Memory B cell (primary cell): Measurements from ENCODE around the gene GRM4.
A peak's percentile ranks its signal among the peaks of the same experiment; 100 is the strongest.

ENCODE experiments used
- ATAC-seq: fragments of 150-1000 bp; cut with Tn5 transposase; 2 replicates; pipeline ENCODE4 v1.10.0; 2021; ENCODE audit warnings: low read depth, mild to moderate bottlenecking, moderate library complexity
- DNase-seq, 2 donors: peaks; one replicate each; pipeline ENCODE4 v3.0.0; 2022; ENCODE audit warnings: low spot score in 2 of 2
- H3K27ac Mint-ChIP-seq: one replicate; pipeline ENCODE4 v1.8.0; 2022; ENCODE audit warnings: mild to moderate bottlenecking, moderate library complexity, mixed read lengths
- H3K27me3 Mint-ChIP-seq: one replicate; pipeline ENCODE4 v1.8.0; 2022; ENCODE audit warnings: mixed read lengths
- H3K36me3 Mint-ChIP-seq: one replicate; pipeline ENCODE4 v1.8.0; 2022; ENCODE audit warnings: mild to moderate bottlenecking, mixed read lengths
- H3K4me1 Mint-ChIP-seq: one replicate; pipeline ENCODE4 v1.8.0; 2022; ENCODE audit warnings: mixed read lengths
- H3K4me3 Mint-ChIP-seq: one replicate; pipeline ENCODE4 v1.8.0; 2022; ENCODE audit warnings: mild to moderate bottlenecking, moderate library complexity, mixed read lengths
- H3K9me3 Mint-ChIP-seq: one replicate; pipeline ENCODE4 v1.8.0; 2022; ENCODE audit warnings: mixed read lengths

GRM4 gene

DNA sequence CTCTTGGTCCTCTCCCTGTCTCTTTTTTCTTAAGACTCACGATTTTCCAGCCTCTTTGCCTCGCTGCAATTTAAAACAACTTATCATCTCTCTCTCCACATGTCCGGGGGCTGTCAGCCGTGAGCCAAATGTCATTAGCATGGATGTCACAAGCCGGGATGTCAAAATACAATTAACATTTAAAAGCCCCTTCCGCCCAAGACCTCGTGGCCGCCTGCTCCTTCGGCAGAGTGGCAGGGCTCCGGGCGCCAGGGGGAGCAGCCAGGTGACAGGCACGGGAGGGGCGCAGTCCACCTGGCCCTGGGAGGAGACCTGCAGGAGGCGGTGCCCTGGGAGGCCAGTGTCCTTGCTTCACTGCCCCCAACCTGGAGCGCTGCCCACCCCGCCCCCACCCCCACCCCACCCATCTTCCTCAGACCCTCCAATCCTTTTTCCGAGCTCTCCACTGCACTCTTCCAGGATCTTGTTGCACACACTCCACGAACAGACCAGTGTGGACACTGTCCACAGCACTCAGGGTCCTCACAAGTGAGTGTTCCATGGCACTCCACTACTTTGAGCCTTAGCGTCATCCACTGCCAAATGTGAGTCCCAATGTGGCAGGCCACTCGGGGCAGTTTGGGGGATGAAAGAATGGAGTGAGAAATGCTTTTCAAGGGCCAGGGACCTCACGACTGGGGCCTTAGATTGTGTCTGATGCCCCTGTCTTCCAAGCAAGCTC is 5.6 kb upstream of the GRM4 start:
- DNase-seq (no peak), ATAC-seq (no peak)
- Mint-ChIP-seq H3K36me3 (no peaks in the 10 kb centered on the region), H3K4me1 (peaks cover 10% of the 10 kb centered on the region), H3K4me3 (no peak overlapping the region), H3K27ac (no peak overlapping the region), H3K9me3 (no peaks in the 10 kb centered on the region), H3K27me3 (peaks cover 27% of the 10 kb centered on the region)

DNA sequence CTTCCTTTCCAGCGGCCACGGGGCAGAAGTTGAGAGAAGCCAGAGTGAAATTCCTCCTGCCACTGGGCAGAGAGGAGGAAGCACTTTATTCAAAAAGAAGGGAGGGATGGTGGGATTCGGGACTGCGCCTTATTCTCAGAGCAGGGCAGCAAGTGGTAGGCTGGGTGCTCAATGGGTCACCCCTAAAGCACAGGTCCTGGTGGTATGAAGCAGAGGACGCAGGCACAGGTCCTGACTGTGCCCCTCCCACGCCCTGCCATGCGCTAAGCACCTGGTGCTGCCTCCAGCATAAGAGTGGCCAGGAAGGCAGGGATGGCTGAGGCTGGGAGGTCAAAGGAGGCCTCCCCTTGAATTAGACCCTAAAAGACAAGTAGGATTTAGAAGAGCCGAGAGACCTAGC is 4.9 kb upstream of the GRM4 start:
- no peaks in the 10 kb centered on the region for H3K9me3 Mint-ChIP-seq
- peaks cover 28% of the 10 kb centered on the region for H3K27me3 Mint-ChIP-seq
- no peaks in the 10 kb centered on the region for H3K36me3 Mint-ChIP-seq
- no peak overlapping the region for H3K4me3 Mint-ChIP-seq
- no peak for DNase-seq
- H3K4me1 Mint-ChIP-seq, result peaks cover 16% of the 10 kb centered on the region
- no peak overlapping the region for H3K27ac Mint-ChIP-seq
- ATAC-seq, result no peak

DNA sequence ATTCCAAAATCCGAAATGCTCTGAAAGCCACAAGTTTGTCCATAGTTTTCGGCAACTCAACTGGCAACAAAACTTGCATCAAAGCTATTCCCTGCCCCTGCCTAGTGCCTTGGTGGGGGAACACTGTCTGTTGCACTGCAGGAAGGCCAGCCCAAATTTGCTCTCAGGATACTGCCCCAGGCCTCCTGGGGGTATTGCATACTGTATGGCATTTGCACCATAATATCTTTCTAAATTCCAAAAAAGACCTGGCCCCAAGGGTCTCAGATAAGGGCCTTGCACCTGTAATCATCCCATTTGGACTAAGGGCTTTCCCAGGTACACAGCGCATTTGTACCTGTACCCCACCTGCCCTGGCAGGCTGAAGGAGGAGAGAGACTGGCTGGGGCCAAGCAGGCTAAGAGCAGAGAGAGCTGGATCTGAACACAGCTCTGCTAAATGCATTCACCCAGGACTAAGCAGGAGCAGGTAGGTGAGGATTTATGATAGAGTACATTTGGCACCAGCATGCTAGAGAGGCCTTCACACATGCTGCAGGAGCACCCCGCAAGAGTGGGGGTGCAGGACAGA is 4.0 kb upstream of the GRM4 start:
- peaks cover 18% of the 10 kb centered on the region for H3K4me1 Mint-ChIP-seq
- no peak for ATAC-seq
- H3K36me3 Mint-ChIP-seq, result no peaks in the 10 kb centered on the region
- H3K4me3 Mint-ChIP-seq, result no peak overlapping the region
- no peak for DNase-seq
- H3K27me3 Mint-ChIP-seq, result peaks cover 30% of the 10 kb centered on the region
- H3K27ac Mint-ChIP-seq, result no peak overlapping the region
- H3K9me3 Mint-ChIP-seq, result no peaks in the 10 kb centered on the region

DNA sequence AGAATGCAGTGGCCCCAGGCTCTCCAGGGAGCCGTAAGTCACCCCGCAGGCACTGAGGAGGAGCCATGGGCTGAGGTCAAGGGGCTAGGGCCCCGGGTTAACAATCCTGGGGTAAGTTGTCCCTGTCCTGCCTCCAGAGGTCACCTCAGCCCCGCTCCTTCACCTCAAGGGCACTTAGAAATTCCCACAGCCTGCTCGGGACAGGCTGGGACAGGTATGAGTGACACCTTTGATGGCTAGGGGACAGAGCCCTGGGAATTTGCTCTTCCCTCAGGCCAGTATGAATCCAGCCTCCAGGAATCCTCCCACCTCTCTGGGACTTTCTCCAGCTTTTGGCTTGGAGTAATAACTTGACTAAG is 3.5 kb upstream of the GRM4 start:
- no peaks in the 10 kb centered on the region for H3K9me3 Mint-ChIP-seq
- H3K27ac Mint-ChIP-seq, result no peak overlapping the region
- no peak overlapping the region for H3K4me3 Mint-ChIP-seq
- peaks cover 29% of the 10 kb centered on the region for H3K27me3 Mint-ChIP-seq
- DNase-seq, result no peak
- no peaks in the 10 kb centered on the region for H3K36me3 Mint-ChIP-seq
- no peak for ATAC-seq
- peaks cover 19% of the 10 kb centered on the region for H3K4me1 Mint-ChIP-seq

DNA sequence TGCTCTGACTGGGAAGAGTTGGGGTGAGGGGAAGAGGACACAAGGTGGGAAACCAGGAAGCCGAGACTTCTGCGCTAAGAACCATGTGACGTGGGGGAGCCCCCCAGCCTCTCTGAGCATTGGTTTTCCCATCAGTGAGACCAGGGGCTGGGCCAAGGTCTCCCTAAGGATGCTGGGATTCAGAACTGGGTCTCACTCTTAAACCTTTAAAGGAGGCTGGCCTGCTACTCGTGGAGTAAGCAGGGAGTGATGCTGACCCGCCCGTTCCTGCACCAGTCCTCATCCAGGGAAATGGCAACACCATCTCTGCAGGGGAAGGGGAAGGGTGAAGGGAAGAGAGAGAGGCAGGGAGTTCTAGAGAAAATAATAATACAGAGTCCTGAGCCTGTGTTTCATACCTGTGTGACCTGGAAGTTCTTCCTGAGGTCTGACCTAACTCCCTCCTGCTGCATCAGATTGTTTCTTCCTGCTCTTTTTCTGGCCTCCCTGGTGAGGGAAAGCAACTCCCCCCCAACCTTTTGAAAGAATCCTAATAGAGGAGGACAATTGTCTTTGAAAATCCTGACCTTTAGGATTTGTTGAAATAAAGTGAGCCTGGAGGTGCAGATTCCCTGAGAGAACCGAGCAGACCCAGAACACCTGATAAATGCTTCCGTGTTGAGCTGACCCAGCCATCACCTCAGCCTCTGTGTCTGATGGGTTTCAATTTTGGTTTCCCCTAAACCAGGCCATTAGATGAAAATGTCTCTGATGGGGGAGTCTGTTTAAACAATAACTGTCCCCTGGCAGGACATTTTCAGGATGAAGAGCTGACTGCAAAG is 3.0 kb upstream of the GRM4 start:
- DNase-seq (no peak), ATAC-seq (no peak)
- Mint-ChIP-seq H3K27me3 (peaks cover 26% of the 10 kb centered on the region), H3K36me3 (no peaks in the 10 kb centered on the region), H3K27ac (no peak overlapping the region), H3K9me3 (no peaks in the 10 kb centered on the region), H3K4me1 (peaks cover 16% of the 10 kb centered on the region), H3K4me3 (no peak overlapping the region)

DNA sequence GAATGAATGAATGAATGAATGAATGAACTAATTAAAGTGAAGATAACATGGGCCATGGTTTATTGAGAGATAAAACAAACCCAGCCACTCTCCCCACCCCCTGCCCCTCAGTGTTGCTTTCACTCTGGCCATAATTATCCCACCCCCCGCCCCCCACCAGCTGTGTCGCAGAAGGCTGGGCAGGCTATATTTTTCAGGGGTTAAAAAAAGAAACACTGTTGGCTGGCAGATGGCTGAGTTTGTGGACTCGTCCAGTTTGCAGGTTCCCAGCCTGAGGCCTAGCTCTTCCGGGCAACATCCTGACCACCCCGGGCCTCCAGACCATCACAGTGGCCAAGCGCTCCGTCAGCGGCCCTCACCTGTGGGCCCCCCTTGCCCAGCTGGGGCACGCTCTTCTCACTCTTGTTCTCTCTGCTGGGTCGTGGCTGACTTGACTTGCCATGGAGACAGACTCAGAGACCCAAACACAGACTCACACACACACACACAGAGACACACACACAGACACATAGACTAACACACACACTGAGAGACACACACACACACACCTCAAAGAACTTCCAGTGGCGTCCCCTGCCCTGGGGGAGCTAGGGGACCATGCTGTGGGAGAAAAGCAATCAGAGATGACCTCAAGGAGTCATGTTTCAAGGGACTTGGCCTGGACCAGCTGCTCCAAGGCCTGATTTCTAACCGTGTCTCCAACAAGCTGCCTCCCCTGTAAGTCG is 2.2 kb upstream of the GRM4 start:
- H3K27ac Mint-ChIP-seq, result no peak overlapping the region
- no peaks in the 10 kb centered on the region for H3K36me3 Mint-ChIP-seq
- H3K4me1 Mint-ChIP-seq, result peaks cover 20% of the 10 kb centered on the region
- no peak for DNase-seq
- H3K4me3 Mint-ChIP-seq, result no peak overlapping the region
- H3K27me3 Mint-ChIP-seq, result peaks cover 24% of the 10 kb centered on the region
- no peak for ATAC-seq
- H3K9me3 Mint-ChIP-seq, result no peaks in the 10 kb centered on the region

DNA sequence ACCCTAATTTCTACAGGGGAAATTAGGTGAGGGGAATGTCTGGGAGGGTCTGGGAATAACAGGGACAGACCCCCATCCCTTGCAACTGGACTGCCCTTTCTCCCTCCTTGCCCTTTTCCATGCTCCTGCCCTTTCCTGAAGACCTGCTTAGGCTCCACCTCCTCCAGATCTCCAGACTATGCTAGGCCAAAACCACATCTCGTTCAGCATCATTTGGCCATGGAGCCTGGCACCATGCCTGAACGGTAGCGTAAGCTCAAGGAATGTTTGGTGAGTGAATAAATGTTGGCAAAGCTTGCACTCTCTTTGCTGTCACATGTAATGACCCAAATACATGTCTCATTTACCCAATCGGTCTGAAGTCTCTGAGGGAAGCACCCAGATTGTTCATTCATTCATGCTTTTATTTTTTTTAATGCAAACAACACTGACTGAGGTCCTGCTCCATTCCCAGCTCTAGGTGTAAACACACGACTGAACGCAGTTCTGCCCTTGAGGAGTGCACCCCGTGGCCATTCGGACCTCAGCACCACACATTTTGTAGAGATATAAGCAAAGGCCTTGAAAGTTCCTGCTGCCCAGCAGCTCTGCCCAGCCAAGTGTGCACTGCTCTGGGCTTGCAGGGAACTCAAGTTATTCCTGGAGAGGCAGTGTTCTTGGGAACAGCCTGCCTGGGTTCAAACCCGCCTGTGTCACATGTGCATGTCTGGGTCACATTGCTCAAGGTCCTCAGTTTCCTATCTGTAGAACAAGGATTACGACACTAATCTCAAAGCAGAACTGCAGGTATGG is 1.1 kb upstream of the GRM4 start:
- Mint-ChIP-seq H3K9me3 (no peaks in the 10 kb centered on the region), H3K27me3 (peaks cover 26% of the 10 kb centered on the region), H3K36me3 (no peaks in the 10 kb centered on the region), H3K4me3 (peak overlapping the region; percentile 43), H3K27ac (no peak overlapping the region), H3K4me1 (peaks cover 20% of the 10 kb centered on the region)
- no peak for ATAC-seq
- no peak for DNase-seq

DNA sequence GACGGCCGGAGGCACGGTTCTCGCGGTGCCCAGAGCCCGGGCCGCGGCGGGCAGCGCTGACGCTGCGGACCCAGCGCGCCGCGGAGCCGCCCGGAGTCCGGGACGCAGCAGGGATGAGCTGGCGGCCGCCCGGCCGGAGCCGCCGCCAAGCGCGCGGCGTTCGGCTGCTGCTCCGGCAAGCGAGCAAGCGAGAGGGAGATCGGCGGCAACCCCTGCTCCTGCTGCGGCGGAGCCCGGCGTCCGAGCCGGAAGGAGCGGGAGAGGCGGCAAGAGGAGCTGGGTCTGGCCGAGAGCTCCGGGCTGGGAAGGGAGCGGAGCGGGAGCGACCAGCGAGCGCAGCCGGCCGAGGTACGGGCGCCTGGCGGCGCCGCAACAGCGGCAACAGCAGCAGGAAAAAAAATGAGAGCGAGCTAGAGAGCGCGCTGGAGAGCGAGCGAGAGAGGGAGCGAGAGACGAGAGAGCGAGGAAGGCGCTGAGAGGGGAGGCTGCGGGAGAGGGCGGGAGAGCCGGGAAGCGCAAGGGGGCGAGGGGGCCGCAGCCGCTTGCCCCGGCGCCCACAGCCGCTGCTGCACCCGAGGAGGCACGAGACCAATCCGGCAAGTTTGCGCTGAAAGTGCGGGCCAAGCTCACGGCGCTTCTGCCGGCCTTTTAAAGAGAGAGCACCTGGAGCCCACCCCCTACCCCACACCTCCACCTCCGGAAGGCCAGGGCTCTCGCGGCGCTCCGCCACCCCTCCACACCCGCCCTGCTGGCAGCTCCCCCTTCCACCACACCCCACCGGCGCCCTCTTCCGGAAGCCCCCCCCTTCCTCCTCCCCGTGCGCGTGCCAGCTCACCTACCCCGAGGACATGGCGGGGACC is 496 bp downstream of the GRM4 start:
- ATAC-seq (peak; percentile 45), DNase-seq (no peak)
- Mint-ChIP-seq H3K9me3 (no peaks in the 10 kb centered on the region), H3K27me3 (peaks cover 26% of the 10 kb centered on the region), H3K27ac (no peak overlapping the region), H3K4me1 (peaks cover 18% of the 10 kb centered on the region), H3K36me3 (no peaks in the 10 kb centered on the region), H3K4me3 (peak overlapping the region; percentile 81)

DNA sequence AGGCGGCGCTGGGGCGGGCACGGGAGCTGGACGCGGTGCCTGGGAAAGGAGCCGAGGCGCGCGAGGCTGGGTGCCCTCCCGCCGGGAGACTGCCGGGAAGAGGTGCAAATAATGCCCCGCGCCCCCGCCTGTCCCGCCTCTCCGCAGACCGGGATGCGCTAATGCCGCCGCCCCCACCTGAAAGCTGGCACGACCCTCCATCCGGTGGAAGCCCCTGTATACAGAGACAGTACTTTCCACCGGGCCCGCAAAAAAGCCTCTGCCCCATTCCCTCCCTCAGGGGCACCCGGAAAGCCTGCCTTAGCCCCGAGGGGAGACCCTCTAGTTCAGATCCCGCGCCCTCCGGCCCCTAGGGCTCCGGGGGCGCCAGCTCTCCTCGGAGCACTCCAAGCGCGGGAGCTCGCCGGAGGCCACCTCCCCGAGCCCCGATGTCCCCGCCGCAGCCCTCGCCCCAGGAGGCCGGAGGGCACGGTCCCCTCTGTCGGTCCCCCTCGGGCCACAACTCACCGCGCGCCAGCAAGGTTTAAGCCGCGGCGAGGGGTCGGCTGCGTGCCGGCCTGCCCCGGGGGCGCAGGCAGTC is 1.2 kb downstream of the GRM4 start:
- no peaks in the 10 kb centered on the region for H3K36me3 Mint-ChIP-seq
- peaks cover 27% of the 10 kb centered on the region for H3K27me3 Mint-ChIP-seq
- no peak overlapping the region for H3K27ac Mint-ChIP-seq
- H3K4me1 Mint-ChIP-seq, result peaks cover 18% of the 10 kb centered on the region
- peak overlapping the region; percentile 60 for H3K4me3 Mint-ChIP-seq
- H3K9me3 Mint-ChIP-seq, result no peaks in the 10 kb centered on the region
- no peak for ATAC-seq
- no peak for DNase-seq

DNA sequence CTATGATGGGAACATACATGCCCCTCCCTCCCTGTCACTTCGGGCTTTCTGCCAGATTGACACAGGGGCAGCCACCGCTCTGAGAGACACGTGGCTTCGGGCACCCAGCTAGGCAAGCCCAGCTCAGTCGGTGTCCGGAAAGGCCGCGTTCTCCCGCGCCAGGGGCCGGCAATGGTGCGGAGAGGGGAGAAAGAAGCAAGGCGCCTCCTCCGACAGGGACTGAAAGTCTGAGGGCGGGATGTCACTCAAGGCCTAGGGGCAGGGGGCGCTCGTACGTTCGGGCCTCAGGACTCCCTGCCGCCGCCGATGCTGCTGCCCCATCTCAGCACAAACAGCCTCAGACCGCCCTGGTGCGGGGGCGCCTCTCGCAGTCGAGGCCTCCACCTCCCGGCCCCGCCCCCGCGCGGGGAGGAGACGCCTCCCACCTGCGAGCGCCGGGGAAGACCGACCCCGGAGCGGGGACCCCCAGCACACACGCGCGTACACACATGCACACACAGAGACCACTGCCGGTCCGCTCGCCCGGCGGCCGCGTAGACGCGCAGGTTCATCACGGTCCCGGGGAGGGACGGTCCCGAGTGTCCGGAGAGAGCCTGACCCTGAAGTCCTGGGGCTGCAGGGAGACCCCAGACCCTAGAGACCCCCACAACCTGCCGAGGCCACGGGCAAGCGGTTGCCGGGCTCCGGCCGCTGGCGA is 1.9 kb downstream of the GRM4 start:
- Mint-ChIP-seq H3K27me3 (peaks cover 33% of the 10 kb centered on the region), H3K4me1 (peaks cover 18% of the 10 kb centered on the region), H3K9me3 (no peaks in the 10 kb centered on the region), H3K4me3 (peak overlapping the region; percentile 61), H3K27ac (no peak overlapping the region), H3K36me3 (no peaks in the 10 kb centered on the region)
- DNase-seq (peak in 1 of 2 donors; percentile 51), ATAC-seq (peak; percentile 70)

DNA sequence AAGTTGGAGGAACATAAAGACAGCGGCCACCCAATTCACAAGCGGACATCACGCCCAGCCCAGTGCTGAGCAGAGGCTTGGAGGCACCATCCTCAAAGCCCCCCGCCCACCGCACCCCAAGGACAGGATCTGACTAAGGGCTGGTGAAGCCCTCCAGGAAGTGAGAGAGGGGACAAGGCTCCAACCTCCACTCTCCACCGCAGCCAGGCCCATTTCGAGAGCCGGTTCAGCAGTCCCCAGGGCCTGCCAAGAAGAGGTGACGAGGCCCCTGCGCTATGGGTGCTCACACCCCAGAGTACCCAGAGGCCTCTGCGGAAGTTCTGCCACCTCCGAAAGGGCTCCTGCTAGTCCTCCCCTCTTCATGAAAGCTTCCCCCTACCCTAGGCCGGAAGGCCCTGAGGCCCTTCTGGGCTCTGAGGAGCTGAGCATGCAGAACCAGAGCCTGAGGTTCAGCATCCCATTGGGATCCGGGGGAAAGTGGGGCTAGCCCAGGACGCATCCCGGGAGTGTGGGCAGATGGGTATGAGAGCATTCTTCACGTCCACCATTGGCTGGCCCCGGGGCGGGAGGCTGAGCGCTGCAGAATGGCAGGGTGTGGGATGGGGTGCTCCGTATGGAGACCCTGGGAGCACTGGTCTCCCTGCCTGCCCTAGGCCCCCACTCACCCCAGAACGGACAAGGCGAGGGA is 2.5 kb downstream of the GRM4 start:
- no peaks in the 10 kb centered on the region for H3K36me3 Mint-ChIP-seq
- H3K4me3 Mint-ChIP-seq, result peak overlapping the region; percentile 61
- H3K4me1 Mint-ChIP-seq, result peaks cover 17% of the 10 kb centered on the region
- peaks cover 37% of the 10 kb centered on the region for H3K27me3 Mint-ChIP-seq
- ATAC-seq (no peak), DNase-seq (no peak)
- no peaks in the 10 kb centered on the region for H3K9me3 Mint-ChIP-seq
- no peak overlapping the region for H3K27ac Mint-ChIP-seq
